ENCODE data around the gene CTAGE1.

DNA sequence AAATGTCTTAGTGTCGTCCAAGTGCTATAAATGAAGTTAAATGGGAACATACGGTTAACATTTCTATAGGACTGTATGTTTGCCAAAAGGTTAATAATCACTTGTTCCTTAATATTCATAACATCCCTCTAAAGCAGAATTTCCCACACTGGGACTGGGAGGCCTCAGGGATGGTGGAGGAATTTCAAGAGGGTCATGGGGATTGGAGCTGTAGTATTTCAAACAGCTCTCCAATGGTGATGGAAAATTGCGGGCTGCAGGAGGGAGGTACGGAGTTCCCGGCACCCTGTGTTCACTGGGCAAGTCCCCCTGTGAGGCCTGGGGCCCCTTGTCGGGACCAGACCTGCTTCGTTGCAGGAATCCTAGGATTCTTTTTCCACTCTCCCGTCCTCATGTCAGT, 39.8 kb upstream of the CTAGE1 start:
- TF ChIP-seq, protein P1, sequence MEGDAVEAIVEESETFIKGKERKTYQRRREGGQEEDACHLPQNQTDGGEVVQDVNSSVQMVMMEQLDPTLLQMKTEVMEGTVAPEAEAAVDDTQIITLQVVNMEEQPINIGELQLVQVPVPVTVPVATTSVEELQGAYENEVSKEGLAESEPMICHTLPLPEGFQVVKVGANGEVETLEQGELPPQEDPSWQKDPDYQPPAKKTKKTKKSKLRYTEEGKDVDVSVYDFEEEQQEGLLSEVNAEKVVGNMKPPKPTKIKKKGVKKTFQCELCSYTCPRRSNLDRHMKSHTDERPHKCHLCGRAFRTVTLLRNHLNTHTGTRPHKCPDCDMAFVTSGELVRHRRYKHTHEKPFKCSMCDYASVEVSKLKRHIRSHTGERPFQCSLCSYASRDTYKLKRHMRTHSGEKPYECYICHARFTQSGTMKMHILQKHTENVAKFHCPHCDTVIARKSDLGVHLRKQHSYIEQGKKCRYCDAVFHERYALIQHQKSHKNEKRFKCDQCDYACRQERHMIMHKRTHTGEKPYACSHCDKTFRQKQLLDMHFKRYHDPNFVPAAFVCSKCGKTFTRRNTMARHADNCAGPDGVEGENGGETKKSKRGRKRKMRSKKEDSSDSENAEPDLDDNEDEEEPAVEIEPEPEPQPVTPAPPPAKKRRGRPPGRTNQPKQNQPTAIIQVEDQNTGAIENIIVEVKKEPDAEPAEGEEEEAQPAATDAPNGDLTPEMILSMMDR (IDR thresholded peaks at IDR 0.05): no peak
- no peak for TF ChIP-seq POLR2A (IDR thresholded peaks at IDR 0.05; ENCODE audit: low read length)
- no peak for TF ChIP-seq MAFK (IDR thresholded peaks at IDR 0.05; ENCODE audit: partially characterized antibody)
- no peak for TF ChIP-seq JUN (IDR thresholded peaks at IDR 0.05)
- no peak for TF ChIP-seq POLR2AphosphoS2 (conservative IDR thresholded peaks at IDR 0.05; ENCODE audit: low read length)
- TF ChIP-seq, protein P2, sequence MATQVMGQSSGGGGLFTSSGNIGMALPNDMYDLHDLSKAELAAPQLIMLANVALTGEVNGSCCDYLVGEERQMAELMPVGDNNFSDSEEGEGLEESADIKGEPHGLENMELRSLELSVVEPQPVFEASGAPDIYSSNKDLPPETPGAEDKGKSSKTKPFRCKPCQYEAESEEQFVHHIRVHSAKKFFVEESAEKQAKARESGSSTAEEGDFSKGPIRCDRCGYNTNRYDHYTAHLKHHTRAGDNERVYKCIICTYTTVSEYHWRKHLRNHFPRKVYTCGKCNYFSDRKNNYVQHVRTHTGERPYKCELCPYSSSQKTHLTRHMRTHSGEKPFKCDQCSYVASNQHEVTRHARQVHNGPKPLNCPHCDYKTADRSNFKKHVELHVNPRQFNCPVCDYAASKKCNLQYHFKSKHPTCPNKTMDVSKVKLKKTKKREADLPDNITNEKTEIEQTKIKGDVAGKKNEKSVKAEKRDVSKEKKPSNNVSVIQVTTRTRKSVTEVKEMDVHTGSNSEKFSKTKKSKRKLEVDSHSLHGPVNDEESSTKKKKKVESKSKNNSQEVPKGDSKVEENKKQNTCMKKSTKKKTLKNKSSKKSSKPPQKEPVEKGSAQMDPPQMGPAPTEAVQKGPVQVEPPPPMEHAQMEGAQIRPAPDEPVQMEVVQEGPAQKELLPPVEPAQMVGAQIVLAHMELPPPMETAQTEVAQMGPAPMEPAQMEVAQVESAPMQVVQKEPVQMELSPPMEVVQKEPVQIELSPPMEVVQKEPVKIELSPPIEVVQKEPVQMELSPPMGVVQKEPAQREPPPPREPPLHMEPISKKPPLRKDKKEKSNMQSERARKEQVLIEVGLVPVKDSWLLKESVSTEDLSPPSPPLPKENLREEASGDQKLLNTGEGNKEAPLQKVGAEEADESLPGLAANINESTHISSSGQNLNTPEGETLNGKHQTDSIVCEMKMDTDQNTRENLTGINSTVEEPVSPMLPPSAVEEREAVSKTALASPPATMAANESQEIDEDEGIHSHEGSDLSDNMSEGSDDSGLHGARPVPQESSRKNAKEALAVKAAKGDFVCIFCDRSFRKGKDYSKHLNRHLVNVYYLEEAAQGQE (IDR thresholded peaks at IDR 0.05): no peak
- TF ChIP-seq CHD4 (IDR thresholded peaks at IDR 0.05; ENCODE audit: borderline replicate concordance): no peak
- TF ChIP-seq RARB (CRISPR knock-in tag; IDR thresholded peaks at IDR 0.05): no peak
- TF ChIP-seq JUNB (IDR thresholded peaks at IDR 0.05): no peak
- no peak for TF ChIP-seq HDAC2 (IDR thresholded peaks at IDR 0.05)
- no peak for TF ChIP-seq EP300 (IDR thresholded peaks at IDR 0.05)
- TF ChIP-seq, protein P3, sequence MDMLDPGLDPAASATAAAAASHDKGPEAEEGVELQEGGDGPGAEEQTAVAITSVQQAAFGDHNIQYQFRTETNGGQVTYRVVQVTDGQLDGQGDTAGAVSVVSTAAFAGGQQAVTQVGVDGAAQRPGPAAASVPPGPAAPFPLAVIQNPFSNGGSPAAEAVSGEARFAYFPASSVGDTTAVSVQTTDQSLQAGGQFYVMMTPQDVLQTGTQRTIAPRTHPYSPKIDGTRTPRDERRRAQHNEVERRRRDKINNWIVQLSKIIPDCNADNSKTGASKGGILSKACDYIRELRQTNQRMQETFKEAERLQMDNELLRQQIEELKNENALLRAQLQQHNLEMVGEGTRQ (IDR thresholded peaks at IDR 0.05): no peak
